Keratinocyte (primary cell): ENCODE measurements around the gene RPS18.

Source experiments
- EZH2 ChIP-seq: IDR thresholded peaks from one replicate; pipeline ENCODE4 v1.6.1; 2012; ENCODE audit warnings: inconsistent platforms, mild to moderate bottlenecking, low read length, moderate library complexity
- TF ChIP-seq, protein P1 (sequence below), 3 experiments: IDR thresholded peaks in 1 of 3; conservative IDR thresholded peaks in 1 of 3; optimal IDR thresholded peaks in 1 of 3; 2 replicates in 2 of 3; 3 replicates in 1 of 3; pipeline versions ENCODE3 to v1.5.1; 2011; ENCODE audit warnings: low read length in 3 of 3, mild to moderate bottlenecking in 3 of 3, moderate library complexity in 2 of 3, control low read depth in 1 of 3, inconsistent platforms in 1 of 3; ENCODE audit not compliant: insufficient read depth in 2 of 3; ENCODE audit errors: extremely low read depth in 1 of 3

DNA sequence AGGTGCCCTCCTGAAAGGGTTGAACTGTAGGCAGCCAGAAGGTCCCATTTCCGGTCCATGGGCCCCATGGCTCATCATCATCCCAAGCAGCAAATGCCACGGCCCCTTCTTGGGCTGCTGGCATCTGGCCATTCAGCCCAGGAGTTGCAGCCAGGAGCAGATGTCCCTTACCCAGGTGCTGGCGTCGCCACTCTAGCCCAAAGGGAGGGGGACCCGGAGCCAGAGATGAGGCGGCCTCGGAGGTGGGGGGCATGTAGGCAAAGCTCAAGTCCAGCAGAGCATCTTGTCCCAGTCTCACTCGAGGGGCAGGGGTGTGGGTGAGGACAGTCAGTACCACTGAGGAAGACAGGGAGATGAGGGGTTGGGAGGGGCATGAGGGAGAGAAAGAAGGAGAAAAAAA lies 33.2 kb downstream of the RPS18 start:
- TF ChIP-seq, protein P1, sequence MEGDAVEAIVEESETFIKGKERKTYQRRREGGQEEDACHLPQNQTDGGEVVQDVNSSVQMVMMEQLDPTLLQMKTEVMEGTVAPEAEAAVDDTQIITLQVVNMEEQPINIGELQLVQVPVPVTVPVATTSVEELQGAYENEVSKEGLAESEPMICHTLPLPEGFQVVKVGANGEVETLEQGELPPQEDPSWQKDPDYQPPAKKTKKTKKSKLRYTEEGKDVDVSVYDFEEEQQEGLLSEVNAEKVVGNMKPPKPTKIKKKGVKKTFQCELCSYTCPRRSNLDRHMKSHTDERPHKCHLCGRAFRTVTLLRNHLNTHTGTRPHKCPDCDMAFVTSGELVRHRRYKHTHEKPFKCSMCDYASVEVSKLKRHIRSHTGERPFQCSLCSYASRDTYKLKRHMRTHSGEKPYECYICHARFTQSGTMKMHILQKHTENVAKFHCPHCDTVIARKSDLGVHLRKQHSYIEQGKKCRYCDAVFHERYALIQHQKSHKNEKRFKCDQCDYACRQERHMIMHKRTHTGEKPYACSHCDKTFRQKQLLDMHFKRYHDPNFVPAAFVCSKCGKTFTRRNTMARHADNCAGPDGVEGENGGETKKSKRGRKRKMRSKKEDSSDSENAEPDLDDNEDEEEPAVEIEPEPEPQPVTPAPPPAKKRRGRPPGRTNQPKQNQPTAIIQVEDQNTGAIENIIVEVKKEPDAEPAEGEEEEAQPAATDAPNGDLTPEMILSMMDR (optimal IDR thresholded peaks at IDR 0.05 in 1 of 3, IDR thresholded peaks at IDR 0.05 in 1 of 3, conservative IDR thresholded peaks at IDR 0.05 in 1 of 3; ENCODE audit: extremely low read depth in 1 of 3, insufficient read depth in 2 of 3, low read length in 3 of 3), result no peak
- TF ChIP-seq EZH2, result no peak
